HL-60/S4 treated with retinoic acid at 250 ng/mL for 4 days and 3 days (cell line): ENCODE results near the gene IL1R1.

ENCODE experiments used
- in situ Hi-C: fragments of 300-500 bp; cut with MboI; formaldehyde crosslinking; loops from 2 replicates; pipeline ENCODE4 v1.7.0; 2022; ENCODE audit warnings: low sequenced_read_pairs

Gene IL1R1

GRCh38 chr2:102137138-102137537 lies 5.4 kb upstream of the IL1R1 start:
- in situ Hi-C loops, result no loop called here

- in situ Hi-C loops, result no loop called here
These were observed 4.2 kb upstream of the IL1R1 start for GRCh38 chr2:102138331-102138730.

- in situ Hi-C loops, result no loop called here
These were observed 2.7 kb upstream of the IL1R1 start for GRCh38 chr2:102139851-102140250.

GRCh38 chr2:102140377-102140776 lies 2.2 kb upstream of the IL1R1 start:
- in situ Hi-C loops, result no loop called here

GRCh38 chr2:102141011-102141943 lies 1.3 kb upstream of the IL1R1 start:
- in situ Hi-C loops, result no loop called here

GRCh38 chr2:102142829-102143449 lies 393 bp downstream of the IL1R1 start:
- in situ Hi-C loops, result no loop called here

- in situ Hi-C loops, result no loop called here
These were observed 972 bp downstream of the IL1R1 start for GRCh38 chr2:102143450-102143985.

- in situ Hi-C loops, result no loop called here
These were observed 1.6 kb downstream of the IL1R1 start for GRCh38 chr2:102144128-102144527.

- in situ Hi-C loops, result no loop called here
These were observed 2.6 kb downstream of the IL1R1 start for GRCh38 chr2:102145107-102145506.

- in situ Hi-C loops, result no loop called here
These were observed 3.4 kb downstream of the IL1R1 start for GRCh38 chr2:102145934-102146333.

GRCh38 chr2:102147935-102148334 lies 5.4 kb downstream of the IL1R1 start:
- in situ Hi-C loops, result no loop called here

- in situ Hi-C loops, result no loop called here
These were observed 6.7 kb downstream of the IL1R1 start for GRCh38 chr2:102149243-102149642.

- in situ Hi-C loops, result no loop called here
These were observed 7.3 kb downstream of the IL1R1 start for GRCh38 chr2:102149644-102150455.

GRCh38 chr2:102154364-102154763 lies 11.8 kb downstream of the IL1R1 start:
- in situ Hi-C loops, result no loop called here

- in situ Hi-C loops, result no loop called here
These were observed 12.6 kb downstream of the IL1R1 start for GRCh38 chr2:102154946-102155702.

GRCh38 chr2:102155703-102156515 lies 13.4 kb downstream of the IL1R1 start:
- in situ Hi-C loops, result no loop called here

- in situ Hi-C loops, result no loop called here
These were observed 15.6 kb downstream of the IL1R1 start for GRCh38 chr2:102158011-102158755.

GRCh38 chr2:102159295-102159694 lies 16.7 kb downstream of the IL1R1 start:
- in situ Hi-C loops, result no loop called here
